GM21367 (cell line): ENCODE data around the gene TMC5.
"Not testable (repeated sequence)": the region's sequence is repeated elsewhere in the genome, so short reads cannot be mapped to it uniquely, and the experiment has no call there.

ENCODE experiments used
- ATAC-seq: cut with Tn5 transposase; IDR thresholded peaks from one replicate; pipeline ENCODE4 v1.9.1; 2021; ENCODE audit not compliant: unreplicated experiment

Gene TMC5

DNA sequence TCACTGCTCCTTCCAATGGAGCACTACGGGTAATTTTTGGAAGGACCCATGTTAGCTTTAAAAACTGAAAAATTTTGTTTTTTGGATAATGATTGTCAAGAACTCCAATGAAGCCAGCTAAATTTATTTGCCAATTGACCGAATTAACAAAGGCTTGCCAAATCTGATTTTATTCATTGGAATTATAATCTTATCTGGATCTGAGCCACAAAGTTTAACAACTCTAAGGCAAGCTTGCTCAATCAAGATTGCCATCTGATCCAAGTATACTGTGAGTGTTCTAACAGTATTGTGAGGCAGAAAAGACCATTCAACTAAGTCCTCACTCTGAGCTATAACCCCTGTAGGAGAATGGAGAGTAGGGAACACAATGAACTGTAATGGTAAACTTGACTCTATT lies 20.3 kb upstream of the TMC5 start:
- not testable (repeated sequence) for ATAC-seq

- ATAC-seq, result no peak
Measured at GRCh38 chr16:19400711-19401110, 17.0 kb upstream of the TMC5 start.

- ATAC-seq, result no peak
Measured at GRCh38 chr16:19406891-19407491, 10.7 kb upstream of the TMC5 start.

- ATAC-seq, result no peak
Measured at GRCh38 chr16:19410435-19411171, 7.1 kb upstream of the TMC5 start.

- ATAC-seq, result no peak
Measured at GRCh38 chr16:19411298-19411697, 6.4 kb upstream of the TMC5 start.

DNA sequence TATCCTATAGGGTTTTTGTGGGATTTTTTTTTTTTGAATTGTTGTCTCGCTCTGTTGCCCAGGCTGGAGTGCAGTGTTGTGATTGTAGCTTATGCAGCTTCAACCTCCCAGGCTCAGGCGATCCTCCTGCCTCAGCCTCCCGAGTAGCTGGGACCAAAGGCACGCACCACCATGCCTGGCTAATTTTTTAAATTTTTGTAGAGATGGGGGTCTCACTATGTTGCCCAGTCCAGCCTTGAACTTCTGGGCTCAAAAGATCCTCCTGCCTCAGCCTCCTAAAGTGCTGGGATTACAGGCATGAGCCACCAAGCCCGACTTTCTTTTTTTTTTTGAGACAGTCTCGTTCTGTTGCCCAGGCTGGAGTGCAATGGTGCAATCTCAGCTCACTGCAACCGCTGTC lies 5.6 kb upstream of the TMC5 start:
- ATAC-seq, result not testable (repeated sequence)

DNA sequence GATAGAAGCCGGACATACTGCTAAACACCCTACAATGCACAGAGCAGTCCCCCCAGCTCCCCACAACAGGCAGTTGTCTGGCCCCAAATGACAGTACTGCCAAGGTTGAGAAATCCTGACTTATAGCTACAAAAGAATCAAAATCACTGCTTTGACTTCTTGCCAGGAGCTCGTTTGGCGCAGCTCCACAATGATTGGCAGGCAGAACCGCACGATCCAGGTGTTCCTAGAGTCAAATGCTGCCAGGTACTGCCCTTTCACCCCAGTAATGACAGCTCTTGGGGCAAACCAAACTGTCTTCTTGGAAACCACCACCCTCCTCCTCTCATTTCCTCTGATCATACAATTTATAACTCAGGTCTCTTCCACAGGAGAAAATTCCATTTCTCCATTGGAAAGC lies 2.2 kb upstream of the TMC5 start:
- no peak for ATAC-seq

DNA sequence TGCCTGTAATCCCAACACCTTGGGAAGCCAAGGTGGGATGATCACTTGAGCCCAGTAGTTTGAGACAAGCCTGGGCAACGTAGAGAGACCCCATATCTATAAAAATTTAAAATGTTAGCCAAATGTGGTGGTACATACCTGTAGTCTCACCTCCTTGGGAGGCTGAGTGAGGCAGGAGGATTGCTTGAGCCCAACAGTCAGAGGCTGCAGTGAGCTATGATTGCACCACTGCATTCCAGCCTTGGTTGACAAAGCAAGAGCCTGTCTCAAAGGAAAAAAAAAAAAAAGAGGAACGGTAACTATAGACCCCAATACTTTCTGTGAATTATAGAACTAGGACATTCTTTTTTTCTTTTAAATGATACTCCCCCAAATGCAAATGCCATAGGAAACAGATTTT lies 1.8 kb upstream of the TMC5 start:
- ATAC-seq, result no peak

DNA sequence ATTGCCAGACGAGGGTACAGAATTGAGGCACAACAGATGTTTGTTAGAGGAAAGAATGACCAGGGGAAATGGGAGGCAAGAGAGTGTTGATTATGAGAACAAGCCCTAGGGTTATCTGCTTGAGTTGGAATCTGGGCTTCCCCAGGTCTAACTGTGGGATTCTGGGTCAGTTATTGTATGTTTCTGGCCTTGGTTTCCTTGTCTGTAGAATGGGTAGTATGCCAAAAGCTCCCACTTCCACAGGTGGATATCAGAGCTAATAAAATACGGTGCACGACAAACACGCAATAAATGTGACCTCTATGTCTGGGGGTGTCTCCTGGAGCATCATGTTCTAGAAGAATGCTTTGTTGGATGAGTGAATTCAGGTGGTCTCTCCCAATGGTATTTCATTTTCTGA lies 517 bp downstream of the TMC5 start:
- no peak for ATAC-seq

- ATAC-seq, result no peak
Measured at GRCh38 chr16:19419698-19420075, 2.0 kb downstream of the TMC5 start.

GRCh38 chr16:19424478-19424877 lies 6.8 kb downstream of the TMC5 start:
- ATAC-seq, result no peak

DNA sequence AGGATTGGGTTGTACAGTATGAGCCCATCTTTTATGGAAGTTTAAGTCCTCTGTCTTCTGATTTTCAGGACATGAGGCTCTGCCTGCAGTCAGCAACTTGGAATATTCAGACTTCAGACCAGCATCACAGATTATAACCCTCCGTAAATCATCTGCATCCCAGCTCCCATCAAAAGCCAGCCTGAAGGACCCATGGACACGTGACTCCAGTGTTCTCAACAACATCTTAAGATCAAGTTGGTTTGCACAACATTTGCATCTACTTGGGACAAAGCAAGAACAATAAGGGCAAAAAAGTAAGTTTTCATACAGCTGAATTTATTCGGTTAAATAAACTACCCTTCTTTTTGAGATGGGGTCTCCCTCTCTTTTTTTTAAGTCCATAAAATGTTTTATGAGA lies 12.7 kb downstream of the TMC5 start:
- no peak for ATAC-seq

DNA sequence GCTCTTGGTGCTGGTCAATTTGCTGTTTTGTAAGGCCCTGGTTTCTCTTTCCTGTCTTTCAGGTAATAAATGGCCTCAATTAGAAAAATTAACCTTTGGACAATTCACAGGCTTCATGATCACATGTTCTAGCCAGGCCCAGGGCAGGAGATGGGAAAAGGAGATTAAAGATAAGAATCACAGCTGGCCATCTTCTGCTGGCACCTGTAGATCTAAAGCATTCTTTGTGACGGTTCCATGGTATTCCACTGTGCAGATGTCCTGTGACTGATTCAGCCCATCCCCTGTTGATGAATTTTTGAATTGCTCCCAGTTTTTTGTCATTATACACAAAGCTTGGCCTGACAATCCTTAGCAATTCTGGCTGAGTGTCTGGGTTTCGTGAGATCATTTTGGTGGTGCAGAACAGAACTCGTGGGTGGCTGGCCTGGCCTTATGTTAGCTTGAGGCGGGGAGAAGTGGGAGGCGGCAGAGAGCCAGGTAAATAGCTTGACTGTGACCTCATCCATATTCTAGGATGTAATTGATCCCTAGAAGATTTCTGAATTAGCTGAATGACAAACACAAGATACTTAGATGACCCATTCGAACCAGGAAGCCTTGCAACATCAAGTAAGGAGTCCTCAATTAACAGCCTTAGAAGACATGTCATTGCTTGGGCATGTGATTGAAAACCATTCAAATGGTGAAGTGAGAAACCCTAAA lies 14.1 kb downstream of the TMC5 start:
- ATAC-seq, result no peak

DNA sequence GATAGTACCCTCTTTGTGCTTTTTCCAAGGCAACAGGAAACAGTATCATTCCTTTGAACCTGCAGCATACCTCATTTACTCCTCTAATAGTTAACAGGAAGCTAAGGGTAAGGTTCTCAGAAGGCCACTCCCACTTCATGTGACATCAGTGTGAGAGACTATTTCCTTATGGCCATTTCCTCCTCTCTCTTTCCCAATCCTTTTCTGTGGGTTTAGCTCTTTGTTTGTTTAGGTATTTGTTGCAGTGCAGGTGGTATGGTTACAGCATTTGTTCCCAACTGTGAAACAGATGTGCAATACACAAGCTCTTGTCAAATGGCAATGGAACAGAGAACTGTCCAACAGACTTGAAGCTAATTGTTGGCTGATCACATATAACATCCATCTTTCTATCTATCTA lies 14.7 kb downstream of the TMC5 start:
- ATAC-seq, result no peak

- no peak for ATAC-seq
Measured at GRCh38 chr16:19434584-19434983, 16.9 kb downstream of the TMC5 start.

- ATAC-seq, result no peak
Measured at GRCh38 chr16:19436540-19436939, 18.9 kb downstream of the TMC5 start.

DNA sequence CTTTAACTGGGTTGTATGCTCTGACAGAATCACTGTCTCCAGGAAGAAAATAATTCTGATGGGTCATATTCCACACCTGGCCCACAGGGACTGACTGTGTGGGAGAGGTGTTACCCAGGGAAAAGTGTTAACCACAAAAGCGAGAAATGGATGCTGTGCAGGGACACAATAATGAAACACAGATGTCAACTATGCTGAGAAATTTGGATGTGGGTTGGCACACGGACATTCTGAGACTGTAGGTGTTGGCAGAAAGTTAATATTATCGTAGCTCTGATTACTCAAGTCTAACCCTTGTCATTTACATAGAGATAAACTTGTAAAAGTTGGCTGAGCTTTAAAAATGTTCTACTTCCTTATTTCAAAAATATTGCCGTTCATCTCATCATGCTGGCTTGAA lies 19.6 kb downstream of the TMC5 start:
- no peak for ATAC-seq

DNA sequence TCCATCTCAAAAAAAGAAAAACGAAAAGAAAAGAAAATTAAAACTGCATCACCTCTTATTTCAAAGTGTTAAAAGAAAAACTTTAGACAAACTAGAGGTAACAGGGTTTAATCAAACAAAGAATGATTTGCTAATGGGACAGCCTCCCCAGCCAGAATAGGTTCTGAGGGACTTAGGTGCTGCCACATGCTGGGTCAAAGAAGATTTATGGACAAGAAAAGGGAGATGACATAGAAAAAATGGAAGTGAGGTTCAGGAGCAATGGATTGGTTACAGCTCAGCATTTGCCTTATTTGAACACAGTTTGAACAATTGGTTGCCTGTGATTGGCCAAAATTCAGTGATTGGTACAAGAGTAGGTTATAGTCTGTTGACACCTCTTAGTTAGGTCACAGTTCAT lies 21.1 kb downstream of the TMC5 start:
- ATAC-seq, result no peak

DNA sequence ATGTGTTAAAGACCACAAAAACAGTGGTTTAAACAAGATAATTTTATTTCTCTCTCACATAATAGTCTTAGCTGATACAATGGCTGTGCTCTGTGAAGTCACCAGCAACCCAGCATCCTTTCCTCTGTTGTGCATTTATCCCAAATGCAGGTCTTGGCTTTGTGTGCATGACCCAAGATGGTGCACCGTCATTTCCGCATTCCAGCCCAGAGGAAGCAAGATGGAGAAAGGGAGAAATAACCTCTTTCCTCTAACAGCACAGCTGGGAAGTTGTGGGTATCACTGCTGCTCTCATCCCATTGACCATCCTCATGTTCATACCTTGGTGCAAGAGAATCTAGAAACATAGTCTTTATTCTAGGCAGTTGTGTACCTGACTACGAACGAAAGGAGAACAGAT lies 21.8 kb downstream of the TMC5 start:
- no peak for ATAC-seq

DNA sequence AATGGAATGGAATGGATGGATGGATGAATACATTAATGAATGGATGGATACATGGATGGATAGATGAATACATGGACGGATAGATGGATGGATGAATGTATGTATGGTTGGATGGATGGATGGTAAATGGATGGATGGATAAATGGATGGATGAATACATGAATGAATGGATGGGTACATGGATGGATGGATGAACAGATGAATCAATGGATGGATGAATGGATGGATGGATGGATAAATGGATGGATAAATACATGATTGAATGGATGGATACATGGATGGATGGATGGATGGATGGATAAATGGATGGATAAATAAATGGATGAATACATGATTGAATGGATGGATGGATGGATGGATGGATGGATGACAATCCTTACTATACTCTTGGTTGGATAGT lies 26.0 kb downstream of the TMC5 start:
- ATAC-seq, result no peak

- no peak for ATAC-seq
Measured at GRCh38 chr16:19446300-19446846, 28.7 kb downstream of the TMC5 start.

GRCh38 chr16:19446886-19447285 lies 29.2 kb downstream of the TMC5 start:
- ATAC-seq, result no peak
